K562 (cell line): ENCODE data around the gene TPPP. TPM values are rescaled to one million over a fixed set of nuclear protein-coding genes. Genes with fewer than 3 reads are reported as not detected.
A peak's percentile ranks its signal among the peaks of the same experiment; 100 is the strongest.

Experiments
- ATAC-seq: fragments of 200-7000 bp; cut with Tn5 transposase; 3 replicates; pipeline ENCODE4 v1.9.1; 2020; ENCODE audit warnings: moderate library complexity
- BruUV-seq: library from RNA; stranded (reverse); fragments of 400-500 nt; replicated peaks from 2 replicates; lab custom pipeline; 2021; lab: Mats Ljungman, UMichigan
- CTCF ChIA-PET: fragments of 300-600 bp; formaldehyde crosslinking; extraction: SDS; loops from one replicate; lab custom pipeline; 2021; ENCODE audit warnings: low intra/inter-chr PET ratio; lab: Yijun Ruan, JAX
- POLR2A ChIA-PET: fragments of 300-600, 350-650 bp; sonication (Branson Sonifier 250); formaldehyde crosslinking; extraction: SDS; loops from one replicate; lab custom pipeline; 2021; ENCODE audit warnings: antibody characterized with exemption, inconsistent platforms; lab: Yijun Ruan, JAX
- DNase-seq, 4 experiments: peaks; one replicate each; pipeline versions ENCODE4 v3.0.0 to v3.0.0-alpha.2; 2011 to 2018; ENCODE audit warnings: low spot score in 3 of 4, mixed read lengths in 3 of 4; ENCODE audit errors: extremely low read depth in 1 of 4
- FAIRE-seq: peaks from 2 replicates; lab custom pipeline; 2011; peaks lifted over from hg19 to GRCh38; lab: Jason Lieb, UNC
- H2AFZ ChIP-seq: 2 replicates; pipeline ENCODE4 v1.6.0; 2011; ENCODE audit warnings: low read depth, low read length, control low read depth, inconsistent platforms
- H3K27ac ChIP-seq: fragments of 200-600 bp; 3 replicates; pipeline ENCODE4 v1.8.0; 2011; ENCODE audit warnings: low read depth, mild to moderate bottlenecking, control low read depth, inconsistent platforms, low read length, moderate library complexity, mixed read lengths; ENCODE audit errors: extremely low read depth
- H3K27me3 ChIP-seq, 2 experiments: fragments of 300-600 bp in 1 of 2; 2 replicates in 1 of 2; 3 replicates in 1 of 2; pipeline versions ENCODE4 v1.6.0 to v1.8.0; 2011; ENCODE audit warnings: inconsistent platforms in 2 of 2, low read length in 2 of 2, mild to moderate bottlenecking in 1 of 2, mixed read lengths in 1 of 2, moderate library complexity in 1 of 2; ENCODE audit not compliant: control insufficient read depth in 2 of 2, insufficient read depth in 2 of 2
- H3K36me3 ChIP-seq: fragments of 300-600 bp; 3 replicates; pipeline ENCODE4 v1.8.0; 2011; ENCODE audit warnings: mild to moderate bottlenecking, low read length, inconsistent platforms; ENCODE audit not compliant: control insufficient read depth, insufficient read depth
- H3K4me1 ChIP-seq, 2 experiments: fragments of 200-600 bp in 1 of 2; replicated peaks in 1 of 2; 2 replicates in 1 of 2; 3 replicates in 1 of 2; pipeline versions ENCODE4 v1.5.1 to v1.8.0; 2011; ENCODE audit warnings: inconsistent platforms in 2 of 2, low read length in 2 of 2, mild to moderate bottlenecking in 1 of 2, mixed read lengths in 1 of 2, moderate library complexity in 1 of 2; ENCODE audit not compliant: control insufficient read depth in 2 of 2, insufficient read depth in 2 of 2
- H3K4me2 ChIP-seq: 2 replicates; pipeline ENCODE4 v1.6.1; 2011; ENCODE audit warnings: low read length, control low read depth, inconsistent platforms, mixed read lengths; ENCODE audit not compliant: insufficient read depth
- H3K4me3 ChIP-seq: fragments of 200-600 bp; sonication (generic), shearing (Covaris generic); 2 replicates; pipeline ENCODE4 v1.5.1; 2016; ENCODE audit warnings: control low read depth, inconsistent platforms
- H3K79me2 ChIP-seq: fragments of 200-600 bp; 3 replicates; pipeline ENCODE4 v1.8.0; 2011; ENCODE audit warnings: low read length, inconsistent platforms; ENCODE audit not compliant: control insufficient read depth, insufficient read depth
- H3K9ac ChIP-seq, 2 experiments: 2 replicates each; pipeline versions ENCODE4 v1.6.0 to v1.6.1; 2011; ENCODE audit warnings: low read depth in 2 of 2, low read length in 2 of 2, control low read depth in 1 of 2, inconsistent platforms in 1 of 2, mild to moderate bottlenecking in 1 of 2, mixed read lengths in 1 of 2; ENCODE audit not compliant: insufficient read depth in 1 of 2
- H3K9me1 ChIP-seq: one replicate; pipeline ENCODE4 v1.6.0; 2011; ENCODE audit warnings: inconsistent platforms, mild to moderate bottlenecking, low read length, moderate library complexity; ENCODE audit not compliant: control insufficient read depth, insufficient read depth
- H3K9me3 ChIP-seq: replicated peaks from 2 replicates; pipeline ENCODE4 v1.5.1; 2011; ENCODE audit warnings: low read depth, low read length, inconsistent platforms; ENCODE audit not compliant: control insufficient read depth, insufficient read depth
- H4K20me1 ChIP-seq: replicated peaks from 2 replicates; pipeline ENCODE4 v1.6.1; 2011; ENCODE audit warnings: low read length, inconsistent platforms, mixed read lengths; ENCODE audit not compliant: control insufficient read depth, insufficient read depth
- HMGN3 ChIP-seq: IDR thresholded peaks from 2 replicates; pipeline ENCODE4 v1.6.1; 2011; ENCODE audit warnings: borderline replicate concordance, low read depth, mild to moderate bottlenecking, mixed read lengths, low read length; ENCODE audit not compliant: insufficient read length; ENCODE audit errors: extremely low read depth
- NFATC3 ChIP-seq: fragments of 450-650 bp; IDR thresholded peaks from 2 replicates; pipeline ENCODE4 v1.6.1; 2017; ENCODE audit warnings: mild to moderate bottlenecking
- POLR2G ChIP-seq: fragments of 200-400 bp; formaldehyde crosslinking; IDR thresholded peaks from 2 replicates; pipeline ENCODE4 v1.6.1; 2017; ENCODE audit warnings: low read depth, mild to moderate bottlenecking, antibody characterized with exemption, low read length, moderate library complexity
- ZNF79 ChIP-seq: fragments of 250-450 bp; sonication (Bioruptor Pico); IDR thresholded peaks from 2 replicates; pipeline ENCODE4 v1.4.0; 2020; ENCODE audit warnings: low read depth, mild to moderate bottlenecking, moderate library complexity
- WGBS: fragments of 100-300 bp; shearing (Covaris generic); methylation state at CpG from one replicate; pipeline ENCODE4 v1.1.6; 2016; ENCODE audit warnings: low coverage, mixed read lengths; ENCODE audit not compliant: insufficient coverage; ENCODE audit errors: missing lambda C conversion rate; 5-methylcytosine and 5-hydroxymethylcytosine counted together
- in situ Hi-C: fragments of 300-500 bp; cut with MboI; formaldehyde crosslinking; loops from 4 replicates; pipeline ENCODE4 v1.15.0; 2018; ENCODE audit warnings: inconsistent platforms, mixed read lengths
- intact Hi-C: fragments of 100-400 bp; cut with micrococcal nuclease; formaldehyde crosslinking; loops from 2 replicates; pipeline ENCODE4 v1.14.2; 2022
- polyA plus RNA-seq, 8 experiments: library from polyadenylated mRNA; depleted of rRNA in 4 of 8; stranded (reverse) in 5 of 8; unstranded in 3 of 8; fragments of >200 nt; fragmentation: Nextera tagmentation in 2 of 8; fragmentation: Illumina TruSeq in 1 of 8; extraction: Ambion mirVana in 2 of 8; extraction: Trizol in 1 of 8; gene quantifications; 2 replicates each; pipeline versions ENCODE4 v1.2.1 to v1.2.3, GENCODE V29; 2011 to 2014; ENCODE audit warnings: inconsistent platforms in 1 of 8, missing spikeins in 1 of 8
- total RNA-seq, 7 experiments: library from RNA; depleted of rRNA in 6 of 7; stranded (reverse); fragments of >200 nt in 6 of 7; fragmentation: Illumina TruSeq in 2 of 7; extraction: Trizol in 2 of 7; gene quantifications; 2 replicates each; pipeline versions ENCODE4 v1.2.1 to v1.2.3, GENCODE V29; 2011 to 2021; ENCODE audit warnings: low replicate concordance in 1 of 7
- TF ChIP-seq, protein P1 (sequence below): fragments of 450-650 bp; formaldehyde crosslinking; IDR thresholded peaks from 2 replicates; pipeline ENCODE4 v1.4.0; 2020; ENCODE audit warnings: mild to moderate bottlenecking, moderate library complexity

Gene TPPP
- total and polyA plus RNA-seq, 9 of the 15 experiments (the other 6 are each of a cell fraction or from before 2014, with no cell fraction given), result 0.01 to 0.07 (median 0.03) TPM; not detected in 6

DNA sequence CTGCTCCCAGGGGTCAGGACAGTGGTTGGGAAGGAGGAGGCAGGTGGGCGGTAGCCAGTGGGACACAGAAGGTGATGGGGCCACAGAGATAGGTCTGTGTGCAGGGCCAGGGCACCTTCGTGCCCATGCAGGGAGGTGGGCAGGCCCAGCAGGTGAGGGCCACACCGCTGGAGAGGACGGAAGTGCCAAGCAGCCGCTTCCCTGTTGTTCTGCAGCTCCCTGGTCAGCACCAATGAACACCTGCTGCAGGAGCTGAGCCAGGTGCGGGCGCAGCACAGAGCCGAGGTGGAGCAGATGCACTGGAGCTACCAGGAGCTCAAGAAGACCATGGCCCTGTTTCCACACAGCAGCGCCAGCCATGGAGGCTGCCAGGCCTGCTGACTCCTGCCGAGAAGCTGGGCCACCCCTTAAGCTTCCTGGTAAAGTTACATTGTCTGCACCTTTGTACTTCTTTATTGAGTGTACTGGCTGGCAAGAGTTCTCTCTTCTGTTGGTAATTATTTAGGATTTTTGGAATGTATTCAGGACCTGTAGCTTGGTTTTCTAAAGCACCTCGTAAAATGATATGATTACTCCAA lies 40.3 kb downstream of the TPPP start:
- Histone ChIP-seq H3K9ac (peak overlapping the region in 1 of 2 experiments; percentile 10; a peak in 1 of 4 replicates), H4K20me1 (no peaks in the 10 kb centered on the region), H3K27ac (no peak overlapping the region), H3K4me3 (no peak overlapping the region), H3K4me2 (no peak overlapping the region), H2AFZ (no peak overlapping the region), H3K9me3 (peaks cover 14% of the 10 kb centered on the region), H3K36me3 (peaks cover 78% of the 10 kb centered on the region), H3K79me2 (no peaks in the 10 kb centered on the region; the same call in 1 of the 3 replicates), H3K27me3 (no peaks in the 10 kb centered on the region), H3K9me1 (no peaks in the 10 kb centered on the region), H3K4me1 (peaks cover 4 to 8% of the 10 kb centered on the region in 2 experiments; a peak in 3 of 5 replicates)
- ChIA-PET CTCF (no interaction called here), POLR2A (interaction anchor here (1.2 to 1.6 kb wide), 2 partner anchors 10 to 12 kb away, joined by 5 to 7 read pairs; no protein-coding TSS in a partner anchor)
- DNase-seq (no peak), ATAC-seq (no peak), FAIRE-seq (no peak)
- 94% methylated on average over 11 of the region's 11 CpGs for WGBS
- no TSS peak for BruUV-seq
- in situ Hi-C loops, result no loop called here
- intact Hi-C loops, result no loop called here
- TF ChIP-seq ZNF79 (CRISPR knock-in tag) (no peak), POLR2G (0 out of 2 replicates have a peak, but pooled peaks have one; percentile 17), NFATC3 (no peak), HMGN3 (no peak)
- TF ChIP-seq, protein P1, sequence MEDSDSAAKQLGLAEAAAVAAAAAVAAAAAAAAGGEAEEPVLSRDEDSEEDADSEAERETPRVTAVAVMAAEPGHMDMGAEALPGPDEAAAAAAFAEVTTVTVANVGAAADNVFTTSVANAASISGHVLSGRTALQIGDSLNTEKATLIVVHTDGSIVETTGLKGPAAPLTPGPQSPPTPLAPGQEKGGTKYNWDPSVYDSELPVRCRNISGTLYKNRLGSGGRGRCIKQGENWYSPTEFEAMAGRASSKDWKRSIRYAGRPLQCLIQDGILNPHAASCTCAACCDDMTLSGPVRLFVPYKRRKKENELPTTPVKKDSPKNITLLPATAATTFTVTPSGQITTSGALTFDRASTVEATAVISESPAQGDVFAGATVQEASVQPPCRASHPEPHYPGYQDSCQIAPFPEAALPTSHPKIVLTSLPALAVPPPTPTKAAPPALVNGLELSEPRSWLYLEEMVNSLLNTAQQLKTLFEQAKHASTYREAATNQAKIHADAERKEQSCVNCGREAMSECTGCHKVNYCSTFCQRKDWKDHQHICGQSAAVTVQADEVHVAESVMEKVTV, result no peak
